Measurements from ENCODE around the gene PCYOX1L.
A peak's percentile ranks its signal among the peaks of the same experiment; 100 is the strongest.

The PCYOX1L gene

GRCh38 chr5:149313151-149313841 lies 44.5 kb upstream of the PCYOX1L start:
- ATAC-seq (ENCODE audit: low read depth) (no peak), DNase-seq (ENCODE audit: low spot score) (no peak)
- Histone ChIP-seq H3K27ac (ENCODE audit: poor library complexity, severe bottlenecking) (no peak overlapping the region), H3K9me3 (ENCODE audit: severe bottlenecking) (no peaks in the 10 kb centered on the region), H3K4me1 (ENCODE audit: insufficient read depth, poor library complexity, severe bottlenecking) (no peaks in the 10 kb centered on the region), H3K27me3 (ENCODE audit: insufficient read depth, poor library complexity, severe bottlenecking) (no peaks in the 10 kb centered on the region), H3K36me3 (ENCODE audit: low read depth) (peaks cover 19% of the 10 kb centered on the region), H3K4me3 (ENCODE audit: severe bottlenecking) (no peak overlapping the region)
- TF ChIP-seq, protein P1, sequence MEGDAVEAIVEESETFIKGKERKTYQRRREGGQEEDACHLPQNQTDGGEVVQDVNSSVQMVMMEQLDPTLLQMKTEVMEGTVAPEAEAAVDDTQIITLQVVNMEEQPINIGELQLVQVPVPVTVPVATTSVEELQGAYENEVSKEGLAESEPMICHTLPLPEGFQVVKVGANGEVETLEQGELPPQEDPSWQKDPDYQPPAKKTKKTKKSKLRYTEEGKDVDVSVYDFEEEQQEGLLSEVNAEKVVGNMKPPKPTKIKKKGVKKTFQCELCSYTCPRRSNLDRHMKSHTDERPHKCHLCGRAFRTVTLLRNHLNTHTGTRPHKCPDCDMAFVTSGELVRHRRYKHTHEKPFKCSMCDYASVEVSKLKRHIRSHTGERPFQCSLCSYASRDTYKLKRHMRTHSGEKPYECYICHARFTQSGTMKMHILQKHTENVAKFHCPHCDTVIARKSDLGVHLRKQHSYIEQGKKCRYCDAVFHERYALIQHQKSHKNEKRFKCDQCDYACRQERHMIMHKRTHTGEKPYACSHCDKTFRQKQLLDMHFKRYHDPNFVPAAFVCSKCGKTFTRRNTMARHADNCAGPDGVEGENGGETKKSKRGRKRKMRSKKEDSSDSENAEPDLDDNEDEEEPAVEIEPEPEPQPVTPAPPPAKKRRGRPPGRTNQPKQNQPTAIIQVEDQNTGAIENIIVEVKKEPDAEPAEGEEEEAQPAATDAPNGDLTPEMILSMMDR (IDR thresholded peaks at IDR 0.05; ENCODE audit: poor library complexity, severe bottlenecking), result no peak

- Histone ChIP-seq H3K27ac (ENCODE audit: poor library complexity, severe bottlenecking) (no peak overlapping the region), H3K27me3 (ENCODE audit: insufficient read depth, poor library complexity, severe bottlenecking) (no peaks in the 10 kb centered on the region), H3K4me1 (ENCODE audit: insufficient read depth, poor library complexity, severe bottlenecking) (no peaks in the 10 kb centered on the region), H3K4me3 (ENCODE audit: severe bottlenecking) (no peak overlapping the region), H3K36me3 (ENCODE audit: low read depth) (peaks cover 24% of the 10 kb centered on the region), H3K9me3 (ENCODE audit: severe bottlenecking) (no peaks in the 10 kb centered on the region)
- ATAC-seq (ENCODE audit: low read depth) (no peak), DNase-seq (ENCODE audit: low spot score) (no peak)
- TF ChIP-seq, protein P1 (IDR thresholded peaks at IDR 0.05; ENCODE audit: poor library complexity, severe bottlenecking), result no peak
Observed at GRCh38 chr5:149314571-149315111, 43.2 kb upstream of the PCYOX1L start.

DNA sequence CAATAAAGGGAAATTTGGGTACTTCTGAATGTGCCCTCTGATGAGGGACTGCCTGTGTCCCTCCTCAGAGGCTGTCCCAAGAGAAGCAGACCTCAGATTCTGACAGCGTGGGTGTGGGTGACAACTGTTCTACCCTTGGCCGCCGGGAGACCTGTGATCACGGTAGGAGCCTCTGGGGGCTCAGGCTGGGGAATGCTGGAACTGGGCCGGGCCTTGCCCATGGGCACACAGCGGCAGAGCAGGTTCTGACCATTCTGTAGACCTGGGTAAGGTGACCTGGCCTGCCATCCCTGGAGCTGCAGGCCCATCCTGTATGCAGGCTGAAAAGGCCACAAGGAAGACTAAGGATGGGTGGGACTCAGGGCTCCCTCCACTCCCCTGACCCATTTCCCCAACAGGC lies 42.1 kb upstream of the PCYOX1L start:
- Histone ChIP-seq H3K36me3 (ENCODE audit: low read depth) (peaks cover 21% of the 10 kb centered on the region), H3K4me1 (ENCODE audit: insufficient read depth, poor library complexity, severe bottlenecking) (peaks cover 4% of the 10 kb centered on the region), H3K27ac (ENCODE audit: poor library complexity, severe bottlenecking) (no peak overlapping the region), H3K27me3 (ENCODE audit: insufficient read depth, poor library complexity, severe bottlenecking) (no peaks in the 10 kb centered on the region), H3K4me3 (ENCODE audit: severe bottlenecking) (no peak overlapping the region), H3K9me3 (ENCODE audit: severe bottlenecking) (no peaks in the 10 kb centered on the region)
- ATAC-seq (ENCODE audit: low read depth) (no peak), DNase-seq (ENCODE audit: low spot score) (no peak)
- TF ChIP-seq, protein P1 (IDR thresholded peaks at IDR 0.05; ENCODE audit: poor library complexity, severe bottlenecking), result no peak

- DNase-seq (ENCODE audit: low spot score), result no peak
- H3K9me3 ChIP-seq (ENCODE audit: severe bottlenecking), result no peaks in the 10 kb centered on the region
- peak; percentile 38; the same call in 1 of the 3 replicates for ATAC-seq (ENCODE audit: low read depth)
- H3K36me3 ChIP-seq (ENCODE audit: low read depth), result peaks cover 16% of the 10 kb centered on the region
- H3K4me1 ChIP-seq (ENCODE audit: insufficient read depth, poor library complexity, severe bottlenecking), result peaks cover 11% of the 10 kb centered on the region
- H3K27ac ChIP-seq (ENCODE audit: poor library complexity, severe bottlenecking), result no peak overlapping the region
- TF ChIP-seq, protein P1 (IDR thresholded peaks at IDR 0.05; ENCODE audit: poor library complexity, severe bottlenecking), result peak; percentile 91
- no peak overlapping the region for H3K4me3 ChIP-seq (ENCODE audit: severe bottlenecking)
- no peaks in the 10 kb centered on the region for H3K27me3 ChIP-seq (ENCODE audit: insufficient read depth, poor library complexity, severe bottlenecking)
Observed at GRCh38 chr5:149317281-149318048, 40.4 kb upstream of the PCYOX1L start.
